Heart left ventricle (tissue), 16 donors: ENCODE measurements around the gene SLC2A9. TPM values are rescaled to one million over a fixed set of nuclear protein-coding genes. Genes with fewer than 3 reads are reported as not detected.
"Not testable (repeated sequence)": the region's sequence is repeated elsewhere in the genome, so short reads cannot be mapped to it uniquely, and the experiment has no call there.

Experiments
- ATAC-seq, 4 donors: fragments of 200-7000 bp; cut with Tn5 transposase; one replicate each; pipeline ENCODE4 v1.9.1; 2020 to 2022; ENCODE audit warnings: moderate library complexity in 4 of 4, mild to moderate bottlenecking in 3 of 4, moderate number of reproducible peaks in 1 of 4
- DNase-seq, 5 donors: peaks; one replicate each; pipeline ENCODE4 v3.0.0-alpha.2; 2020
- H3K27ac ChIP-seq, 12 donors: fragments of 200-600 bp; sonication (generic) in 4 of 12; one replicate each; pipeline versions ENCODE4 v1.5.0 to v1.8.0; 2016 to 2022; ENCODE audit warnings: mild to moderate bottlenecking in 2 of 12
- H3K27me3 ChIP-seq, 9 donors: fragments of 200-600 bp; sonication (generic) in 2 of 9; one replicate each; pipeline versions ENCODE4 v1.5.1 to v1.8.0; 2016 to 2022; ENCODE audit warnings: mild to moderate bottlenecking in 3 of 9
- H3K36me3 ChIP-seq, 9 donors: fragments of 200-600 bp; sonication (generic) in 2 of 9; one replicate each; pipeline versions ENCODE4 v1.5.0 to v1.8.0; 2018 to 2022; ENCODE audit warnings: mild to moderate bottlenecking in 2 of 9
- H3K4me1 ChIP-seq, 12 donors: fragments of 200-600 bp; sonication (generic) in 4 of 12; one replicate each; pipeline versions ENCODE4 v1.5.0 to v1.8.0; 2016 to 2022; ENCODE audit warnings: mild to moderate bottlenecking in 3 of 12
- H3K4me3 ChIP-seq, 12 donors: fragments of 200-600 bp; sonication (generic) in 4 of 12; one replicate each; pipeline versions ENCODE4 v1.5.0 to v1.8.0; 2017 to 2022; ENCODE audit warnings: mild to moderate bottlenecking in 9 of 12, moderate library complexity in 4 of 12
- H3K9me3 ChIP-seq, 12 donors: fragments of 200-600 bp; sonication (generic) in 4 of 12; one replicate each; pipeline versions ENCODE4 v1.5.0 to v1.8.0; 2016 to 2022; ENCODE audit warnings: mild to moderate bottlenecking in 1 of 12
- CTCF ChIP-seq, 12 donors: fragments of 200-600 bp; sonication (generic) in 4 of 12; IDR thresholded peaks; one replicate each; pipeline versions ENCODE4 v1.5.0 to v1.8.0; 2018 to 2022; ENCODE audit warnings: antibody characterized with exemption in 12 of 12, mild to moderate bottlenecking in 5 of 12
- POLR2A ChIP-seq, 2 donors: fragments of 450-650 bp; IDR thresholded peaks; one replicate each; pipeline ENCODE4 v1.6.1; 2017; ENCODE audit warnings: antibody characterized with exemption in 2 of 2, mild to moderate bottlenecking in 2 of 2, moderate library complexity in 2 of 2
- WGBS, 4 donors: extraction: QIAGEN DNeasy Blood & Tissue Kit in 2 of 4; methylation state at CpG; one replicate each; pipeline versions ENCODE4 v1.1.5 to v1.1.7; 2013 to 2018; 5-methylcytosine and 5-hydroxymethylcytosine counted together
- intact Hi-C, 10 donors: fragments of 100-400 bp; cut with DNase I; formaldehyde crosslinking; loops; one replicate each; pipeline versions ENCODE4 v1.11.1 to v1.14.2; 2022
- polyA plus RNA-seq, 2 donors: library from polyadenylated mRNA; stranded (reverse); fragments of 200-250 nt; gene quantifications; one replicate each; pipeline ENCODE4 v1.2.3, GENCODE V29; 2013
- total RNA-seq, 9 donors: library from RNA; depleted of rRNA in 2 of 9; stranded (reverse); fragments of >200 nt in 2 of 9; fragmentation: NEBNext Ultra II Directional in 3 of 9; extraction: Animal tissue kit (Norgen Biotek cat#: 25700) in 3 of 9; gene quantifications; one replicate each; pipeline versions ENCODE4 v1.1.0 to v1.2.4, GENCODE V29; 2016 to 2023
- donor health status: ischemic (EF 13 %, LVEDD 7.1; RV severe dilation, severe dysfunction).
- donor health status: healthy with polysubstance abuse.
- donor health status: DM: no; HTN: yes; CAD: no.
- donor health status: DM: no; HTN: no; CAD: no.
- donor health status: ischemic (EF 25% LVEDD 6.9; RV normal size, moderate dysfunction).
- donor health status: ischemic (EF 25% LVEDD 5.7; RV mildly dilated, moderate dysfunction).
- donor health status: healthy.
- donor health status: DM: yes; HTN: yes; CAD: no.
- donor health status: ischemic (EF 35%, LVEDD 5.7; RV mildly dilated, moderate dysfunction).
- donor health status: nonischemic (EF 11% LVEDD 7.7; RV severe dilation, severe dysfunction).
- donor health status: DM: yes; HTN: yes; CAD: no.
- donor health status: PGD.
- donor health status: ischemic (EF 29% LVEDD 5.4; RV normal size, mild dysfunction).
- donor health status: nonischemic (EF 23%, LVEDD 6.1; RV moderate dilation, normal function).

SLC2A9 gene
- total and polyA plus RNA-seq, 11 donors = 1.6 to 15.1 (median 5.1) TPM

GRCh38 chr4:9804918-9805317, 216.4 kb downstream of the SLC2A9 start:
- Histone ChIP-seq H3K4me3 (no peak overlapping the region), H3K36me3 (no peaks in the 10 kb centered on the region), H3K9me3 (no peaks in the 10 kb centered on the region), H3K4me1 (no peaks in the 10 kb centered on the region), H3K27me3 (peaks cover 0 to 11% (median 0%) of the 10 kb centered on the region in 9 donors), H3K27ac (no peak overlapping the region)
- ATAC-seq (no peak), DNase-seq (no peak)
- TF ChIP-seq POLR2A (IDR thresholded peaks at IDR 0.05) = no peak
- TF ChIP-seq CTCF (IDR thresholded peaks at IDR 0.05) = no peak
- WGBS, 4 donors = 88 to 98% (median 90%) methylated on average over 5 of the region's 5 CpGs
- intact Hi-C loops = no loop called here

GRCh38 chr4:9800848-9801247, 220.4 kb downstream of the SLC2A9 start:
- H3K4me1 ChIP-seq = no peaks in the 10 kb centered on the region
- intact Hi-C loops = no loop called here
- TF ChIP-seq CTCF (IDR thresholded peaks at IDR 0.05) = no peak
- no peak for TF ChIP-seq POLR2A (IDR thresholded peaks at IDR 0.05)
- H3K36me3 ChIP-seq = no peaks in the 10 kb centered on the region
- no peaks in the 10 kb centered on the region for H3K9me3 ChIP-seq
- no peak for ATAC-seq
- no peak overlapping the region for H3K4me3 ChIP-seq
- DNase-seq = no peak
- peaks cover 0 to 11% (median 0%) of the 10 kb centered on the region in 9 donors for H3K27me3 ChIP-seq
- H3K27ac ChIP-seq = no peak overlapping the region
- WGBS, 4 donors = 70 to 74% (median 71%) methylated on average over 4 of the region's 4 CpGs

DNA sequence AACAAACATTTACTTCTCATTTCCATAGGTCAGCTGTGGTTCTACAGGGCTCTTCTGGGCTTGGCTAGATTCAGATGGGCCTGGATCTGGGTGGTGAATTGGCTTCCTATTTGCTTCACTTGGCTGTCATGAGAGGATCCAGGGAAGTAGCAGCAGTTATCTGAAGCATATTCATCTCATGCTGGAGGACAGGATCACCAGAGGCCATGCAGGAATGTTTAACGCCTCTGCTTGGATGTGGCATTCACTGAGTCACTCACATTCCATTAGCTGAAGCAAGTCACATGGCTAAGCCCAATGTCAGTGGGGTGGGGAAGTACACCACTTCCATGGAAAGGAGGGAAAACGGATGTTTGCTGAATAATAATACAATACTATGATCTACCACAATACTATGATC, 224.7 kb downstream of the SLC2A9 start:
- H3K27me3 ChIP-seq, H3K36me3 ChIP-seq, H3K27ac ChIP-seq, H3K9me3 ChIP-seq, DNase-seq, H3K4me1 ChIP-seq, intact Hi-C loops, H3K4me3 ChIP-seq, ATAC-seq: not testable (repeated sequence)
- 38 to 42% (median 40%) methylated on average over 2 of the region's 2 CpGs for WGBS, 4 donors

DNA sequence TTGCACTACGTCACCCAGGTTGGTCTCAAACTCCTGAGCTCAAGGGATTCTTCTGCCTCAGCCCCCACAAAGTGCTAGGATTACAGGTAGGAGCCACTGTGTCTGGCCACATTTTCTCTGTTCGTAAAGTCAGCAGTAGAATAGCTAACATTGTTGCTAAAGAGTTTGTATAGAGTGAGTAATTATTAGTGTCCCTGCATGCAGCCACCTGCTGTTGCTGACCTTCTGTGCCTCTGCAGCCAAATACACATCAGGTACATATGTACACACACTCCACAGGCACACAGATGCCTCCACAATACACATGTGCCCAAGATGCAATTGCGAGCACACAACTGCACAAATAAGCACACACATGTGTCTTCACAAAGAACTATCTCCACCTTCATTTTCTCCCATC, 228.9 kb downstream of the SLC2A9 start:
- ATAC-seq = no peak
- H3K4me1 ChIP-seq = no peaks in the 10 kb centered on the region
- H3K9me3 ChIP-seq = peaks cover 0 to 7% (median 0%) of the 10 kb centered on the region in 12 donors
- WGBS, 4 donors = 87 to 91% (median 90%) methylated on average over 3 of the region's 3 CpGs
- intact Hi-C loops = no loop called here
- H3K27ac ChIP-seq = no peak overlapping the region
- H3K27me3 ChIP-seq = no peaks in the 10 kb centered on the region
- no peaks in the 10 kb centered on the region for H3K36me3 ChIP-seq
- TF ChIP-seq POLR2A (IDR thresholded peaks at IDR 0.05) = no peak
- no peak for TF ChIP-seq CTCF (IDR thresholded peaks at IDR 0.05)
- no peak for DNase-seq
- H3K4me3 ChIP-seq = no peak overlapping the region

DNA sequence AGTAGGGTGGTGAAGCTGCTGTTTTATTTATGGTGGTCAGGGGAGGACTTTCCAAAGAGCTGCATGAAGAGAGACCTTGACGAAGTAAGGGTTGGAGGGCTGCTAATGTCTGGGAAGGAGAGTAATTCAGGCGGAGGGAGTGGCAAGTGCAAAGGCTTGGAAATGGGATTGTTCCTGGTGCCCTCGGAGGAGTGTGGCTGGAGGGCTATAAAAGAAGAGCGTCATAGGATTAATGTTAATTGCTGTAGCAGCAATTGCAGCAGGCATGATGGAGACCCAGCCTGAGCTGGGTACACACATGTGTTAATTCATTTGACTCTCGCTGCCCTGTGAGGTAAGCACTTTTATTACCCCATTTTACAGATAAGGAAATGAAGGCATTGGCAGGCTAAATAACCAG, 235.4 kb downstream of the SLC2A9 start:
- intact Hi-C loops = loop anchor here in 1 of 10 donors (10.0 kb wide), 1 partner anchor 49 kb away; no protein-coding TSS in a partner anchor
- not testable (repeated sequence) for H3K4me3 ChIP-seq, ATAC-seq, H3K4me1 ChIP-seq, H3K36me3 ChIP-seq, H3K27ac ChIP-seq, H3K9me3 ChIP-seq, DNase-seq
- 81 to 92% (median 86%) methylated on average over 5 of the region's 5 CpGs for WGBS, 4 donors
- peaks cover 12 to 30% (median 21%) of the 10 kb centered on the region in 9 donors for H3K27me3 ChIP-seq
